T-helper 1 cell treated with Interleukin-12 subunit alpha and Interleukin-12 subunit beta and Interleukin-4 antibody, amounts not matched to agents 30 ng/mL and 1 ng/mL, for 36 hours (primary cell): ENCODE results near the gene ZMYM2. TPM values are rescaled to one million over a fixed set of nuclear protein-coding genes. Genes with fewer than 3 reads are reported as not detected.

Experiments used
- intact Hi-C: fragments of 100-400 bp; cut with micrococcal nuclease; formaldehyde crosslinking; loops from one replicate; pipeline ENCODE4 v1.15.1; 2024
- total RNA-seq: library from RNA; stranded (reverse); gene quantifications from 2 replicates; pipeline ENCODE4 v1.2.3, GENCODE V29; 2022

Gene ZMYM2
- total RNA-seq, 1 donor from 2014 or later: 58.8 TPM

DNA sequence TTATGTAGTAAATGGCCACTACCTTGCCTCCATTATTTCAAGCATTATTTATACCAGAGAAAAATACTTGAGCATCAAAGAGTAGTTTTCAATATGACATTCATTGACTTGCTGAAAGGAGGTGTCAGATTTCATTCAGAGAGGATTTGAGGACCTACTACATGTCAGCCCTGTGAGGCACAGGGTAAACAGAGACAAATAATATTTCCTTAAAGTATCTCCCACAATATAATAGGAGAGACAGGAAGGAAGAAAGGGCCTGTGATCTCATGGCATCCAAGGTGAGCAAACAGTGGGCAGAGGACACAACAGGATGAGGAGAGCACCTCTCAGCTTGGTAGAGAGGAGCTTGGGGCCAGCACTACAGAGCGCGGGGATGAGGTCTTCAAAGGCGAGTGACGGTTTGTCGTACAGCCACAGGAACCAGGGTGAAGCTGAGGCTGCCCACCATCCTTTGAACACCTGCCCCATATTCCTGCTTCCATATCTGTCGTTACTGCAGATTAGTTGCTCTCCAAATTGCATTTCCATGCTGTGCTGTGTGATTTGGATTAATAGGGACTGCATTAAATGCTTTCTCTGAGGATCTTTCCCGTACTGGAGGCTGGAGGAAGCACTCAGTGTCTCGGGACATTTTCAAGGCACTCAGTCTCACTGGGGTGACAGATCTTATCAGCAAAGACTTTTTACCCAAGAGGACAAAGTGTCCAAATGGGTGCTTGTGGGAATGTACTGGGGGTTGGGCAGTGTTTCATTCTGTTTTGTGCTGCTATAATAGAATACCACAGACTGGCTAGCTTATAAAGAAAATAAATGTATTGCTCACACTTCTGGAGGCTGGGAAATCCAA lies 143.2 kb downstream of the ZMYM2 start:
- intact Hi-C loops: no loop called here

DNA sequence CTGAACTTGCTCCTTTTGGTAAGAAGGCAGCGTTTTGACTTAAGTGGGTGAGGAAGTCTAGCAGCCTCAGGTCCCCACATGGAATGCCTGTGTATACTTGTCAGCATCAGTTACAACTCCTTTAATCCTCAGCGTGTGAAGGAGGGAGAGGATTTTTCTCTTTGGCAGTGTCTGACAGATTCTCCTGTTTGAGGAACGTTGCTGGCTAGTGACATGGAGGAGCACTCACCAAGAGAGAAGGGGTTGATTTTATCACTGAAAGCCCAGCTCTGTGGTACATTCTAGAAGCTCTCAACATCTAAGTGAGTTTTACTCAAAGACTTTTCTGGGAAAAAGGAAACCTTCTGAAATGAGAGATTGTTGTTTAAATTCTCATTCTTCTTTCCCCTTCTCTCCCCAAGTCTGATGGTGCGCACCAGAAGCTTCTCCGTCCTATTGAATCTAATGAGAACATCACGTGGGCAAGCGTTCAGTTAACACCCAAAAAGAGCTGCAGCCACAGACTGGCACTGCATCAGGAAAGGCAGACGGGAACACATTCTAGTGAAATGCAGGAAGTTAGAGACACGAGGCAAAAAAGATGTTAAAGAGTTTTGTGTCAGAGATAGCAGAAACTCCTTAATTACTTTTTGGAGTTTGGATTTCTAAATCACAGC lies 144.1 kb downstream of the ZMYM2 start:
- intact Hi-C loops: no loop called here

DNA sequence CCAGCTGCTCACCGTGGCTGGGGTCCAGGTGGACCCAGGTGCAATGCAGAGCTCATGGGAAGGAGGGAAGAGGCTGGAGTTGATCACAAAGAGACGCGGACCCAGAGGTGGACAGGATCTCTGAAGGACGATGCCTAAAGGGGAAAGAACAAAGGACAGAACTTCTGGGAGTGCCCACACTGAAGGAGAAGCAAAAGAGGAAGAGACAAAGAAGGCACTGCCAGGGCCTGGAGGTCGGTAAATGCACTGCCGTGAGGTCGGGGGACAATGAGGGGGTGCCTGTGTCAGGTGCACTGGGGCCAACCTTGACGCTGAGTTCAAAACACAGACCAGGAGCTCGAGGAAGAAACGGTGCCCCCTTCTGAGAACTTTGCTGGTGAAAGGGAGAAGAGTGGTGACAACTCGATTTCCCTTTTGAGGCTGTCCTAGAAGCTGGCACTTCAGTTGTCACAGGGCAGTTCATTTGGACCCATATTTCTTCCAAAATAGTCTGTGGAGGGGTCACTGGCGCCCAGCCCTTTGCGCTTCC lies 146.7 kb downstream of the ZMYM2 start:
- intact Hi-C loops: no loop called here

DNA sequence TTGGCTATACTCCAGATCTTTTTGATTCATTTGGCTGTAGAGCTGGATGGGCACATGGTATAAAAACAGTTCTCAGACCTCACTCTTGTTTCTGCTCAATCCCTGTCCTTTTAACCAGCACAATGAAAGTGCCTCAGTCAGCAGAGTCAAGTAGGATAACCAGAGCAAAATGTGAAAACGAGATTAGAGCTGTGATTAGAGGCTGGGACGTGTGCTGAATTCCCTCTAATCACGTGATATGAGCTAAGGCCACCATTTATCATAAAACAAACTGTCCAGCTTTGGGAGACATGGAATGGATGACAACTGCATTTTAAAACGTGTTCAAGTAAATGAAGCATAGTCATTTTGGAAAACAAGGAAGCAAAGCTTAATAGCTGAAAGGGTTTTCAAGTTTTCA lies 148.2 kb downstream of the ZMYM2 start:
- intact Hi-C loops: no loop called here

DNA sequence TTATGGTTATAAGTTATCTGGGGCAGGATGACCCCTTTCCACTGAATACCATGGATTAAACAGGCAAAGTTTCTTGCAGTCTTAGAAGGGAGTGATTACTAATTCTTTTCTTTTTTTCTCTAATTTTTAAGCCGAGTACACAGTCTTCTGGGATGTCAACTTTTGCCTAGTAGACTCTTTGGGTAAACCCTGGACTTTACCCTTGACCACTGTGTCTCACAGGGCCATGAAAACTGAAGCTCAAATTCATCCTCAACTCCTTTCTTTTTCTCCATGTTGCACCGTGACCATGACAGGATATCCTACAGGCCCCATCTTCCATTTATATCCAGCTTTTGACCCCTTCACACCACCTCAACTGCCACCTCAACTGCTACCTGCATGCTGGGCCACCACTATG lies 150.5 kb downstream of the ZMYM2 start:
- intact Hi-C loops: no loop called here

DNA sequence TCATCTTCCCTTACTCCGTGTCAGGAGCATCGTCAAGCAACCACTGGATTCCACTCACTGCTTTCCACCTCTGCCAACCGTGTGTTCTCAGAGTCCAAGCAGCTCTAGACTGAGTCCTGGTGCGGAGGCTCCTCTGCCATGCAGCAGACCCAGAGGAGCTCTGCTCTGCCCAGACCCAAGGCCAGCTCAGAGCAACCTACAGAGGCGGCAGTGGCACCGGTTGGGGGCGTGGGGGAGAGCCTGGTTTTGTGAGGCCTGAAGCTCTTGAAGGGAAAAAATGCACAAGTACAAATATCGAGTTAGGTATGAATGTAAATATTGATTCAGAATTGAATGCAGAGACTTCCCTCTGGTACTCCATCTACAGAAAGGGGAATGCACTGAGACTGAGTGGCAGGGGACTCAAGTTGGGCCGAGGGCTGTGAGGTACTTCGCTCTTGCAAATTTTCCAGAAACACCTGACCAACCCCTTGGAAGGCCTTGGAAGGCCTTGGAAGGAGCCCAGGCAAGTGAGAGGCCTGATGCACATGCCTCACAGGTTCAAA lies 155.6 kb downstream of the ZMYM2 start:
- intact Hi-C loops: no loop called here

DNA sequence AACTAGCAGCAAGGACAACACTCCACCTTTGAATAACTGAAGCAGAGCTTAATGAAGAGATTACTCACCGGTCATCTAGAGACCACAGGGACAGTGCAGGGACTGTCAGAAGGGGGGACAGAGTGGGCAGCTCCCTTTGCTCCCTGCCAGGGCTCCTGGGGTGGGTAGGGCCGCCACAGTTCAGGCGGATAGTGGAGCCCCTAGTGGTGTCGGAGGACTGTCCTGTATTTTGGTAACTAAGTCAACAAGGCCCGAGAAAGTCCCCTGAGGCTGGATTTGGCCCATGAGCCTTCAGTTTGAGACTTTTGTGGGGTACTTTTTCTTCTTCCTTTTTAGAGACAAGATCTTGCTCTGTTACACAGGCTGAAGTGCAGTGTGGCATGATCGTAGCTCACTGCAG lies 157.7 kb downstream of the ZMYM2 start:
- intact Hi-C loops: no loop called here

DNA sequence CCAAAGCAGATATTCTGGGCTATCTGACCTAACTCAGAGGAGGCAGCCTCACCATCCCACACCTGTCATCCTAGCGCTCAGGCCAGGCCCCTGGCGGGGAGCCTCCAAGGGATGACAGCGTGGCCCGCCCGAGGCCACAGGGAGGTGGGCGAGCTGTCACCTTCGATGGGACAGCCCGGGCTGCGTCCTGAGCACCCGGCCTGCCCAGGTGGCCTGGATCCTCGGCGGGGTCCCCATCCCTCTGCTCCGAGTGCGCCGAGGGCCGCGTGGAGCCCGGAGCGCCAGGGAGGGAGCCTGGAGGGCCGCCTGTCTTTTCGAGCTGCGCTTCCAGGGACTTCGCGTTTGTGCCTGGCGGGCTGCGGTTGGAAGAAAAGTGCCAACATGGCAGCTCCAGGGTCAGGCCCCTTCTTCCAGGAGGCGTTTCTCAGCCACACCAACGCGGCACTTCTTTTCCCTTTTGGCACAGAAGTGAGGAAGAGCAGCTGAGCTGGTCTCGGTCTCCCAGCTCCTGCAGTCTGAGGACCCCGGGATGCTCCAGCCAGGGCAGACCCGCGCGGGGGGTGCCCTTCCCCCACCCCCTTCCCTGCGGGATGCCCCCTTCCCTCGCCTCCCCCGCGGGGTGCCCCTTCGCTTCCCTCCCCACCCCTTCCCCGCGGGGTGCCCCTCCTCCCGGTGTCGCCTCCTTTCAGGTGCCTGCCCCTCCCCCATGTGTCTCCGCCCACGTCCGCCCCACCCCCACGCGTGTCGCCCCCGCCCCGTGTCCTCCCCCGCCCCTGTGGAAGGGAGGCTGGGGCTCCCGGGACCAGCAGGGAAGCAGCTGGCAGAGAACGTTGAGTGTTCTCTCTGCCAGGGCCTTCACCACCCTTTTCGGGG lies 160.0 kb downstream of the ZMYM2 start:
- intact Hi-C loops: loop anchor here (1.0 to 2.0 kb wide), 3 partner anchors 9 to 44 kb away; no protein-coding TSS in a partner anchor

DNA sequence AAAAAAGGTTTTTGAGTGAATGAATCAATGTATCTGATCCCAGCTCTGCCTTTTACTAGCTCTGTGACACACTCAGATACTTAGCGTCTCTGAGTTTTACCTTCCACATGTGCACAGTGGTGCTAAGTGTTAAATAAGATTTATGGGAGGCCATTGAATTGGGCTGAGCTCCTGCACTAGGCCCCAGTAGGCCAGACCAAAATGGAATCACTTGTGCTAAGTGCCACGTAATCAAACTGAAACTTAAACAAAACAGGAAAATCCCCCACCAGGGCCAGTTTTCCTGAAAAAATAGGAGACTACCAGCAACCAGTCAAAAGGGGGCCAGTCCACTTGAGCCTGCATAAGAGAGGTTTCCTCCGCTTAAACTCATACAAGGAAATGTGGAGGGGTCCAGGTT lies 161.4 kb downstream of the ZMYM2 start:
- intact Hi-C loops: loop anchor here (1.0 to 5.0 kb wide), 5 partner anchors 7 to 652 kb away; partner anchors contain the start of gene EEF1AKMT1

DNA sequence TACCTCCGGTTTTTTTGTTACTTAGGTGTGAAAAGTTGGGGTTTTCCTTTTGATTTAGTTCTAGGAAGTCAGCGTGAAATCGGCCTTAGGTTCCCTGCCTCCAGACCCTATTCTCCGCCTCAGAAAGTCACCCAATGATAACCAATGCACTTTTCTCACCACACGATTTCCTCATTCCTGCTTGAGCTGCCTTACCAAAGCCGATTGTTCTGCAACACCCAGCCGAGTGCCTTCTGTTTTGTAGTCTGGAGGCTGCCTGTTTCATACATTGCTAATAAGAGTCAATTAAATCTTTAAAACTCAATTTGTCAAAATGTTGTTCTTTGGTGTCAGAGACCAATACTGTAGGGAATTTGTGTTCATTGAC lies 162.6 kb downstream of the ZMYM2 start:
- intact Hi-C loops: loop anchor here (5.0 kb wide), 1 partner anchor 651 kb away; the partner anchor contains the start of gene EEF1AKMT1

DNA sequence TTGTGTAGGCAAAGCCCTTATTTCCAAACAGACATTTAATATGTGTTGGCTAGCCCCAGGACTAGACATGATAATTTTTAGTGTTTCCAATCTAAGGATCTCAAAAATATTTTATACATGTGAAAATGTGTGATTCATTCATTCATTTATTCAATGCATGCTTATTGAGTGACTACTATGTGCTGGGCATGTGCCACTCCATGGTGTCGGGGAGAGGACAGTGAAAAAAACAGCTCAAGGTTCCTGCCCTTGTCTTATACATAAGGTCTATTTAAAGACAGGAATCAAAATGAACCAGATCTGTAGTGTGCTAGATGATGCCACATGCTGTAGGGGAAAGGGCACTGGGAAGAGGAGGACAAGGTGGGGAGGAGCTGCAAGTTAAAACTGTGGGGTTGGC lies 165.8 kb downstream of the ZMYM2 start:
- intact Hi-C loops: loop anchor here (5.0 kb wide), 1 partner anchor 648 kb away; the partner anchor contains the start of gene EEF1AKMT1

DNA sequence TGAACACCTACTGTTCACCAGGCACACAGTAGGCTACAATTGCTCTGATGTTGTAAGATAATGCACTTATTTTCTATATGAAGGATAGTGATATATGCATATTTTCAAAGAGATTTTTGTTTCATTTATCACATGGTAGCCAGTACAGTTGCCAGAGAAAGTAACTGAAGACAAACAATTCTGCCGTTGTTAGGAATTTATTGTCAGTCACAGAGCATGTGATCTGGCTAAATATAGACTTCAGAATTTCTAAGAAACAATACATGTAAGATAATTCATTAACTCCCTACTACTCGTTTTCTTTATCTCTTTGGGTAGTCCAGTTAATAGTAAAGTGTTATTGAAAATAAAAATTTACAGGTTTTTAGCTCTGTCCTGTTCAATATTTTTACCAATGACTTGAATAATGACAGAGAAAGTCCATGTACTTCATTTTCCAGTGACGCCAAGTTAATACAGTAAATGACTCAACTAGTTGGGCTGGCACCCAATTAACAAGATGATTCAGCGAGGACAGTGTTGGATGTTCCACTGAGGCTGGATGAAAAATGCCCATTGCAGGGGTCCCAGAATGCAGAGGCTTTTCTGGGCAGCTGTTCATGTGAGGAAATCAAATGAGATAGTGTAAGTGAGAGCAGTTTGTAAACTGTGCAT lies 166.7 kb downstream of the ZMYM2 start:
- intact Hi-C loops: no loop called here

DNA sequence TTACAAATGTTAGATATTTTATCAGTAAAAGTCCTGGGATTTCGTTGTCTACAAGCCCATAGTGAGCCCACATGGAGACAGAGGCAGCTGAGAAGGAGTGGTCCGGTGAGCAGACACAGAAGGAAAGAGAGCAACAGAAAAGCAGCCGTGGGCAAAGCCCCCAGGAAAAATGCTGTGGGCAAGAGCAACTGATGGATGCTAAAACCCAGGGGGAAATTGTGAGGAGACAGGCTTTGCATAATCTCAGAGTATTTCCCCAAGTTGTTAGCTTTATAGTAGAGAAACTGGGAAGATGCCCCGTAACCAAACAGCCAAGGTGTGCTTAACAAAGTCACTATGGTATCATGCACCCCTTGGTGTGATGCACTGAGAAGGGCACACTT lies 167.2 kb downstream of the ZMYM2 start:
- intact Hi-C loops: loop anchor here (2.0 kb wide), 1 partner anchor 37 kb away; no protein-coding TSS in a partner anchor

DNA sequence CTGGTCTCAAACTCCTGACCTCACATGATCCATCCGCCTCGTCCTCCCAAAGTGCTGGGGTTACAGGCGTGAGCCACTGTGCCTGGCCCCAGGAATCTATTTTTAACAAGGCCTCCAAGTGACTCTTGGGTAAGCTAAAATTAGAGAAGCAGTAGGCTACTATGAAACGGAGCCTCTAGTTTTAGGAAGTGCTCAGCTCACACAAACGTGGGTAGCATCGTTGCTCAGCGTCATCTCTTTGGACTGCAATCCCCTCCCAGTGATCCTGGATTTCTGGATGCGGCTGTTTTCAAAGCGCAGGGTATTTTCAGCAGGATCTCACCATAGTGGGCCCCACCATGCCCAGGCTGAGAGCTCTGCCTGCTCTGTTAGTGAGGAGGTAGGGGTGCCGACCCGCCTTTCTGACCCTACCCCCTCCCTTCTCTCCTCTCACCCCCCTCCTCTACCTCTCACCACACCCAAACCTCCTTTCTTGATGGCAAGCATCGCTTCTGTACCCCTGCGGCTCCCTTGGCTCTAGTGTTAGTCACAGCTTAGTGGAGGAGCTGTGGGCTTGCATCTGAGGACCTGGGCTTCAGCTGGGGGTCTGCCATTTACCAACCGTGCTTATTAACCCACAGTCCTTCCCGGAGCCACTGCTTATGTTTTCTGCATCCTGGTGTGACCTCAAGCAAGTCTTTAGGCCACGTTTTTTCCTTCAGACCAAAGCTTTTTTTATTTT lies 168.2 kb downstream of the ZMYM2 start:
- intact Hi-C loops: loop anchor here (1.0 to 2.0 kb wide), 2 partner anchors 7 to 36 kb away; no protein-coding TSS in a partner anchor

DNA sequence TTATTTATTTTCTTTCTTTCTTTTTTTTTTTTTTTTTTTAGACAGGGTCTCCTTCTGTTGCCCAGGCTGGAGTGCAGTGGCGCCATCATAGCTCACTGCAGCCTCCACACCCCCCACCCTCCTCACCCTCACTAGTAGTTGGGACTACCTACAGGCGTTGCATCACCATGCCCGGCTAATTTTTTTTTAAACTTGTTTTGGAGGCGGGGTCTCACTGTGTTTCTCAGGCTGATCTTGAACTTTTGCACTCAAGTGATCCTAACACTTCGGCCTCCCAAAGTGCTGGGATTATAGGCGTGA lies 168.7 kb downstream of the ZMYM2 start:
- intact Hi-C loops: loop anchor here (1.0 to 2.0 kb wide), 2 partner anchors 8 to 36 kb away; no protein-coding TSS in a partner anchor

DNA sequence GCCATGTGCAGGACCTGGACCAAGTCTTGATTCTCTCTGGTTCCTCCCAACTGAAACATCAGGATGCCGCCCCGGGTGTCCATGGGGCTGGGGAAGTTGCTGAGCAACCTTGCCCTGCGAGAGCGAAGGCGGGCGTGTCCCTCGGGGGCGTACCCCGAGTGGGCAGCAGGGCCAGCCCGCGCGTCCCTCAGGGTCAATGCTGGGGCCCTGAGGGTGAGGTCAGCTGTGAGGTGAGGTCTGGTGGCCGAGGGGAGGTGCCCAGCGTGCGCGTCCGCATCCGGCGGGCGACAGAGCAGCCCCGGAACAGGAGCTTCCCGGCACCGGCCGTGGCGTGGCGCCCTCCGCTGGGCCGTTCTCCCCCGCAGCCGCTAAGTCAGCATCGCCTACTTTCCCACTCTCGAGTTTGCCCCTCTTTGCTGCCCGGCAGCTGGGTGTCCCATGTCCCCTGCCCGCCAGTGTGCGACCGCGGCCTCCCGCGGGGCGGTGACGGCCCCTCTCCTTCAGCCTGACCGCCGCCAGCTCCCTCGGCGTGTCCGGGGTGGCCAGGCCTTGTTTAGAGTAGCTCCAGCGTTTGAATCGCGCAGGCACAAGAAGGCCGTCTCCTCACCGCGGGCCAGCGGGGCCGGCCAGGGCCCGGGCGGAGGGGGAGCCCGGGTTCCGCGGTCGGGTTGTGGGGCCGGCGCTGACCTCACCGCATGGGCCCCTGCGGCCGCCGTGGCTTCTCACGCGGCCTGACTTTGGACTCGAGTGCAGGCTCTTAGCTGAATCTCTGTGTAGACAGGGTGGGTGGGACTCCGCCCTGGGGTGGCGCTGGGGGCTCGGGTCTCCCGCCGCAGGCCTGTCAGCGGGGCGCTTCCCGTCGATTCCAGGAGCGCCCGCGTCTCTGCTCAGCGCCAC lies 169.3 kb downstream of the ZMYM2 start:
- intact Hi-C loops: loop anchor here (1.0 to 2.0 kb wide), 2 partner anchors 9 to 35 kb away; no protein-coding TSS in a partner anchor

DNA sequence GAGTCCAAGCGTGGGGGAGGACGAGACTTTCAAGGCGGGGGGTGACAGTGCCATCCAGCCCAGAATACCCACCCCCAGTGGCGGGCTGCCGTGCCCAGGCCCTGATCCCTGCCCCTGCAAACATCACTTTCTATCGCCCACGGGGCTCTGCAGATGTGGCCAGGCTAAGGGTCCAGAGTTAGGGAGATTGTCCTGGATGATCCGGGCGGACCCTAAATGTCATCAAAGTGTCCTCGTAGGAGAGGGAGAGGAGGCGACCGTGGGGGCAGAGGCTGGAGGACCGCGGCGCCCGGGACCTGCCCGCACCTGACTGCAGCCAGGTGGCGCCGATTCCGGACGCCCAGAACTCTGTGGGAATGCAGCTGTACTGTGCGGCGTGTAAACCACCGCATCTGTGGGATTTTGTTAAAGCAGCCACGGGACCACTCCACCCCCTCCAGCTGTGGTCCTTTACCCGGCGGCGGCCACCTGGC lies 170.0 kb downstream of the ZMYM2 start:
- intact Hi-C loops: no loop called here

DNA sequence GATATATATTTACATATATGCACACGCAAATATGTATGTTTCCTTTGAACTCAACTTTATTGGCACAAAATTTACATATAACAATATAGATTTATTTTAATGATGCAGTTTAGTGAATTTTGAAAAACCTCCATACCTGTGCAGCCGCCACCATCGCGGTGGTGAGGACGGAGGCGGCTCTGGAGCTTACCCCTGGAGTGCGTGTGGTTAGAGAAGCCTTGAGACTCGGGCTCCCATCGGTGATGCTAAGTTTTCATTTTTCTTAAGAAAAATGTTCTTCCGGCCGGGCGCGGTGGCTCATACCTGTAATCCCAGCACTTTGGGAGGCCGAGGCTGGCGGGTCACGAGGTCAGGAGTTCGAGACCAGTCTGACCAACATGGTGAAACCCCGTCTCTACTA lies 170.5 kb downstream of the ZMYM2 start:
- intact Hi-C loops: no loop called here

DNA sequence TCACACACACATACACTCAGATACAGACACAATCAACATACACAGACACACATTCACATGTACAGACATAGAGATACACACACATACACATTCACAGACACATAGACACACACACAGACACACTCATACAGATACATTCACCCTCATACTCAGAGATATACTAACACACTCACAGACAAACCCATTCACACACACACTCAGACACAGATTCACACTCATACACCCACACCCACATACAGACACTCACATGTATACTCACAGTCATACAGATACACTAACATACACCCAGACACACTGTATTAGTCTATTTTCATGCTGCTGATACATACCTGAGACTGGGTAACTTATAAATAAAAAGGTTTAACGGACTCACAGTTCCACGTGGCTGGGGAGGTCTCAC lies 171.5 kb downstream of the ZMYM2 start:
- intact Hi-C loops: no loop called here
